B cell (primary cell): ENCODE data around the gene OR5H14.

Experiments used
- EZH2 ChIP-seq: IDR thresholded peaks from 2 replicates; pipeline ENCODE4 v1.6.1; 2012; ENCODE audit warnings: borderline replicate concordance, low read depth, mild to moderate bottlenecking, moderate library complexity, low read length; ENCODE audit not compliant: insufficient read depth, poor library complexity, severe bottlenecking
- TF ChIP-seq, protein P1 (sequence below): fragments of 200-600 bp; IDR thresholded peaks from one replicate; pipeline ENCODE4 v1.8.0; 2022; ENCODE audit warnings: antibody characterized with exemption, mild to moderate bottlenecking

DNA sequence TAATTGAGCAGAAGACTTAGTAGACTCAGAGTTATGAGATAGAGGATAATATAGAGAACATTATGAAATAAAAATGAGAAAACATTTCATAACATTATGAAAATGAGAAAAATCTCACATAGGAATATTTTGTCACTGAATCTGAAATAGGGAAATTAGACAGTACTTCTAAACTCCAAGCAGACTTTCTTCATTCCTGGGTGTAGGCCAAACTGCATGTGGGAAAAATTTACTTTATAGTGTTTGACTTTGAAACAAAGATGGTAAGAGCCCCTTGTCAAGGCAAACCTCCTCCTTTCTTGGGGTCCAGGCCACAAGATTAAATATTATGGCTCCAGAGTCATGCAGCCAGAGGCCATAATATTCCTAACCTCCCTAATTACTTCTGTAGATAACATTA is 6.7 kb upstream of the OR5H14 start:
- TF ChIP-seq, protein P1, sequence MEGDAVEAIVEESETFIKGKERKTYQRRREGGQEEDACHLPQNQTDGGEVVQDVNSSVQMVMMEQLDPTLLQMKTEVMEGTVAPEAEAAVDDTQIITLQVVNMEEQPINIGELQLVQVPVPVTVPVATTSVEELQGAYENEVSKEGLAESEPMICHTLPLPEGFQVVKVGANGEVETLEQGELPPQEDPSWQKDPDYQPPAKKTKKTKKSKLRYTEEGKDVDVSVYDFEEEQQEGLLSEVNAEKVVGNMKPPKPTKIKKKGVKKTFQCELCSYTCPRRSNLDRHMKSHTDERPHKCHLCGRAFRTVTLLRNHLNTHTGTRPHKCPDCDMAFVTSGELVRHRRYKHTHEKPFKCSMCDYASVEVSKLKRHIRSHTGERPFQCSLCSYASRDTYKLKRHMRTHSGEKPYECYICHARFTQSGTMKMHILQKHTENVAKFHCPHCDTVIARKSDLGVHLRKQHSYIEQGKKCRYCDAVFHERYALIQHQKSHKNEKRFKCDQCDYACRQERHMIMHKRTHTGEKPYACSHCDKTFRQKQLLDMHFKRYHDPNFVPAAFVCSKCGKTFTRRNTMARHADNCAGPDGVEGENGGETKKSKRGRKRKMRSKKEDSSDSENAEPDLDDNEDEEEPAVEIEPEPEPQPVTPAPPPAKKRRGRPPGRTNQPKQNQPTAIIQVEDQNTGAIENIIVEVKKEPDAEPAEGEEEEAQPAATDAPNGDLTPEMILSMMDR, result no peak
- TF ChIP-seq EZH2, result no peak
